ENCODE measurements around the gene MLST8. TPM values are rescaled to one million over a fixed set of nuclear protein-coding genes. Genes with fewer than 3 reads are reported as not detected.

Gene MLST8
- total and polyA plus RNA-seq, 2 of the 8 experiments (the other 6 are each of a cell fraction or from before 2014, with no cell fraction given): 67.6 to 321 TPM

- TF ChIP-seq CHD7 (IDR thresholded peaks at IDR 0.05; ENCODE audit: insufficient replicate concordance, low read length) (no peak), GTF2F1 (IDR thresholded peaks at IDR 0.05; ENCODE audit: borderline replicate concordance, low read depth, low read length) (no peak), SRF (IDR thresholded peaks at IDR 0.05; ENCODE audit: low read depth, low read length) (no peak), SAP30 (IDR thresholded peaks at IDR 0.05; ENCODE audit: insufficient read depth, insufficient replicate concordance, low read length) (peak; percentile 93), HDAC2 (IDR thresholded peaks at IDR 0.05; ENCODE audit: borderline replicate concordance in 1 of 2, low read depth in 2 of 2, low read length in 2 of 2) (peak in 1 of 2 experiments; percentile 63; a peak in 2 of 4 replicates), SIN3A (conservative IDR thresholded peaks at IDR 0.05 in 1 of 2, IDR thresholded peaks at IDR 0.05 in 1 of 2; ENCODE audit: low read depth in 1 of 2, low read length in 2 of 2) (peak; percentile 15 to 70; a peak in 1 of 4 replicates), PHF8 (conservative IDR thresholded peaks at IDR 0.05; ENCODE audit: low read depth, low read length) (peak; percentile 25; the same call in 1 of the 2 replicates), ASH2L (IDR thresholded peaks at IDR 0.05; ENCODE audit: low read length) (peak; percentile 23)
Observed at GRCh38 chr16:2155977-2156848, 49.0 kb upstream of the MLST8 start (continued).

Data from H1 (cell line).